ENCODE results near the gene ADGRF1. TPM values are rescaled to one million over a fixed set of nuclear protein-coding genes. Genes with fewer than 3 reads are reported as not detected.

Gene ADGRF1
- total and polyA plus RNA-seq, 5 experiments from 2014 or later: not detected

- ATAC-seq (no peak), DNase-seq (no peak)
- POLR2A ChIA-PET: no interaction called here
- Mint-ChIP-seq H3K4me3 (no peak overlapping the region), H3K4me1 (no peaks in the 10 kb centered on the region), H3K27me3 (peaks cover 0 to 13% (median 10%) of the 10 kb centered on the region in 5 donors), H3K9me3 (no peaks in the 10 kb centered on the region), H3K27ac (no peak overlapping the region), H3K36me3 (no peaks in the 10 kb centered on the region)
Measured at GRCh38 chr6:47073125-47074110, 31.3 kb upstream of the ADGRF1 start.

GRCh38 chr6:47072667-47073066 lies 30.5 kb upstream of the ADGRF1 start:
- ATAC-seq (no peak), DNase-seq (no peak)
- Mint-ChIP-seq H3K9me3 (no peaks in the 10 kb centered on the region), H3K27ac (no peak overlapping the region), H3K4me3 (no peak overlapping the region), H3K4me1 (no peaks in the 10 kb centered on the region), H3K27me3 (peaks cover 0 to 13% (median 6%) of the 10 kb centered on the region in 5 donors), H3K36me3 (no peaks in the 10 kb centered on the region)
- POLR2A ChIA-PET: no interaction called here

GRCh38 chr6:47071681-47072080 lies 29.5 kb upstream of the ADGRF1 start:
- H3K4me3 Mint-ChIP-seq: no peak overlapping the region
- H3K27ac Mint-ChIP-seq: no peak overlapping the region
- no peaks in the 10 kb centered on the region for H3K9me3 Mint-ChIP-seq
- DNase-seq (no peak), ATAC-seq (no peak)
- no peaks in the 10 kb centered on the region for H3K36me3 Mint-ChIP-seq
- H3K4me1 Mint-ChIP-seq: no peaks in the 10 kb centered on the region
- POLR2A ChIA-PET: no interaction called here
- H3K27me3 Mint-ChIP-seq: peaks cover 0 to 7% (median 5%) of the 10 kb centered on the region in 5 donors

GRCh38 chr6:47070461-47070860 lies 28.3 kb upstream of the ADGRF1 start:
- no peak for DNase-seq
- peaks cover 0 to 6% (median 4%) of the 10 kb centered on the region in 5 donors for H3K27me3 Mint-ChIP-seq
- no peak overlapping the region for H3K4me3 Mint-ChIP-seq
- ATAC-seq: no peak
- H3K9me3 Mint-ChIP-seq: no peaks in the 10 kb centered on the region
- no peaks in the 10 kb centered on the region for H3K36me3 Mint-ChIP-seq
- H3K4me1 Mint-ChIP-seq: no peaks in the 10 kb centered on the region
- no peak overlapping the region for H3K27ac Mint-ChIP-seq
- POLR2A ChIA-PET: no interaction called here

GRCh38 chr6:47069156-47069555 lies 27.0 kb upstream of the ADGRF1 start:
- Mint-ChIP-seq H3K9me3 (no peaks in the 10 kb centered on the region), H3K36me3 (no peaks in the 10 kb centered on the region), H3K27me3 (peaks cover 0 to 3% (median 1%) of the 10 kb centered on the region in 5 donors), H3K4me1 (no peaks in the 10 kb centered on the region), H3K4me3 (no peak overlapping the region), H3K27ac (no peak overlapping the region)
- ATAC-seq (no peak), DNase-seq (no peak)
- POLR2A ChIA-PET: no interaction called here

GRCh38 chr6:47066418-47066817 lies 24.3 kb upstream of the ADGRF1 start:
- POLR2A ChIA-PET: interaction anchor here (0.7 kb wide), 1 partner anchor 58 kb away, joined by 3 read pairs; no protein-coding TSS in a partner anchor
- Mint-ChIP-seq H3K27ac (no peak overlapping the region), H3K4me3 (no peak overlapping the region), H3K27me3 (peaks cover 0 to 5% (median 0%) of the 10 kb centered on the region in 5 donors), H3K4me1 (no peaks in the 10 kb centered on the region), H3K9me3 (peaks cover 0 to 4% (median 0%) of the 10 kb centered on the region in 9 donors), H3K36me3 (no peaks in the 10 kb centered on the region)
- no peak for ATAC-seq
- DNase-seq: no peak

GRCh38 chr6:47064274-47064673 lies 22.1 kb upstream of the ADGRF1 start:
- POLR2A ChIA-PET: no interaction called here
- H3K4me1 Mint-ChIP-seq: no peaks in the 10 kb centered on the region

GRCh38 chr6:47062346-47062745 lies 20.2 kb upstream of the ADGRF1 start:
- H3K27me3 Mint-ChIP-seq: peaks cover 0 to 5% (median 0%) of the 10 kb centered on the region in 5 donors
- POLR2A ChIA-PET: no interaction called here
- peaks cover 0 to 4% (median 0%) of the 10 kb centered on the region in 9 donors for H3K9me3 Mint-ChIP-seq
- no peak for ATAC-seq
- H3K4me1 Mint-ChIP-seq: no peaks in the 10 kb centered on the region
- no peak overlapping the region for H3K27ac Mint-ChIP-seq
- no peaks in the 10 kb centered on the region for H3K36me3 Mint-ChIP-seq
- H3K4me3 Mint-ChIP-seq: no peak overlapping the region
- DNase-seq: no peak

More at GRCh38 chr6:47064274-47064673, 22.1 kb upstream of the ADGRF1 start:
- Mint-ChIP-seq H3K9me3 (peaks cover 0 to 4% (median 0%) of the 10 kb centered on the region in 9 donors), H3K36me3 (no peaks in the 10 kb centered on the region), H3K27ac (no peak overlapping the region), H3K27me3 (peaks cover 0 to 5% (median 0%) of the 10 kb centered on the region in 5 donors), H3K4me3 (no peak overlapping the region)
- no peak for DNase-seq
- ATAC-seq: no peak

- ATAC-seq: no peak
- POLR2A ChIA-PET: no interaction called here
- no peak overlapping the region for H3K4me3 Mint-ChIP-seq
Measured at GRCh38 chr6:47061309-47062300, 19.5 kb upstream of the ADGRF1 start.

GRCh38 chr6:47059216-47059885 lies 17.2 kb upstream of the ADGRF1 start:
- DNase-seq (no peak), ATAC-seq (no peak)
- H3K27me3 Mint-ChIP-seq: peaks cover 0 to 5% (median 0%) of the 10 kb centered on the region in 5 donors
- peaks cover 0 to 5% (median 0%) of the 10 kb centered on the region in 9 donors for H3K9me3 Mint-ChIP-seq
- H3K4me1 Mint-ChIP-seq: no peaks in the 10 kb centered on the region
- no peak overlapping the region for H3K4me3 Mint-ChIP-seq
- POLR2A ChIA-PET: no interaction called here
- H3K36me3 Mint-ChIP-seq: no peaks in the 10 kb centered on the region
- H3K27ac Mint-ChIP-seq: no peak overlapping the region

More at GRCh38 chr6:47061309-47062300, 19.5 kb upstream of the ADGRF1 start:
- Mint-ChIP-seq H3K4me1 (no peaks in the 10 kb centered on the region), H3K9me3 (peaks cover 0 to 4% (median 0%) of the 10 kb centered on the region in 9 donors), H3K27ac (no peak overlapping the region), H3K36me3 (no peaks in the 10 kb centered on the region), H3K27me3 (peaks cover 0 to 5% (median 0%) of the 10 kb centered on the region in 5 donors)
- DNase-seq: no peak

- H3K27ac Mint-ChIP-seq: no peak overlapping the region
- no peaks in the 10 kb centered on the region for H3K36me3 Mint-ChIP-seq
- DNase-seq (no peak), ATAC-seq (no peak)
- POLR2A ChIA-PET: no interaction called here
- no peak overlapping the region for H3K4me3 Mint-ChIP-seq
- H3K4me1 Mint-ChIP-seq: no peaks in the 10 kb centered on the region
- H3K27me3 Mint-ChIP-seq: peaks cover 0 to 2% (median 0%) of the 10 kb centered on the region in 5 donors
- H3K9me3 Mint-ChIP-seq: peaks cover 0 to 5% (median 0%) of the 10 kb centered on the region in 9 donors
Measured at GRCh38 chr6:47057830-47058540, 15.9 kb upstream of the ADGRF1 start.

- DNase-seq (no peak), ATAC-seq (no peak)
- Mint-ChIP-seq H3K36me3 (no peaks in the 10 kb centered on the region), H3K4me1 (no peaks in the 10 kb centered on the region), H3K4me3 (no peak overlapping the region), H3K27ac (no peak overlapping the region), H3K27me3 (peaks cover 0 to 2% (median 0%) of the 10 kb centered on the region in 5 donors), H3K9me3 (peaks cover 0 to 5% (median 0%) of the 10 kb centered on the region in 9 donors)
- POLR2A ChIA-PET: no interaction called here
Measured at GRCh38 chr6:47056832-47057231, 14.7 kb upstream of the ADGRF1 start.

Measured in naive thymus-derived CD8-positive, alpha-beta T cell (primary cell).